Esophagus muscularis mucosa (tissue), 4 donors: ENCODE results near the gene SEZ6L2. TPM values are rescaled to one million over a fixed set of nuclear protein-coding genes. Genes with fewer than 3 reads are reported as not detected.

Source experiments
- DNase-seq: peaks from one replicate; pipeline ENCODE4 v3.0.0-alpha.2; 2017; ENCODE audit errors: extremely low spot score
- H3K27ac ChIP-seq, 4 donors: fragments of 200-600 bp; sonication (generic); replicated peaks in 1 of 4; 1 replicate in 3 of 4; 2 replicates in 1 of 4; pipeline ENCODE4 v1.5.1; 2016 to 2019; ENCODE audit warnings: mild to moderate bottlenecking in 1 of 4
- H3K27me3 ChIP-seq, 4 donors: fragments of 200-600 bp; sonication (generic); one replicate each; pipeline versions ENCODE4 v1.5.1 to v1.6.0; 2016 to 2019
- H3K36me3 ChIP-seq, 4 donors: fragments of 200-600 bp; sonication (generic); one replicate each; pipeline ENCODE4 v1.5.1; 2016 to 2019
- H3K4me1 ChIP-seq, 4 donors: fragments of 200-600 bp; sonication (generic); one replicate each; pipeline ENCODE4 v1.5.1; 2016 to 2019
- H3K4me3 ChIP-seq, 4 donors: fragments of 200-600 bp; sonication (generic); 1 replicate in 2 of 4; 2 replicates in 2 of 4; pipeline ENCODE4 v1.5.1; 2016 to 2019; ENCODE audit warnings: mild to moderate bottlenecking in 4 of 4, moderate library complexity in 1 of 4
- H3K9me3 ChIP-seq, 4 donors: fragments of 200-600 bp; sonication (generic); 1 replicate in 3 of 4; 2 replicates in 1 of 4; pipeline ENCODE4 v1.5.1; 2016 to 2019
- EP300 ChIP-seq: sonication (generic); formaldehyde crosslinking; IDR thresholded peaks from one replicate; pipeline ENCODE4 v1.6.1; 2017; ENCODE audit warnings: antibody characterized with exemption
- POLR2A ChIP-seq: fragments of 450-650 bp; IDR thresholded peaks from one replicate; pipeline ENCODE4 v1.6.1; 2017; ENCODE audit warnings: antibody characterized with exemption, moderate library complexity, mild to moderate bottlenecking, low read depth
- POLR2AphosphoS5 ChIP-seq, 2 donors: sonication (generic); formaldehyde crosslinking; IDR thresholded peaks; one replicate each; pipeline ENCODE4 v1.6.1; 2017; ENCODE audit warnings: antibody characterized with exemption in 2 of 2
- WGBS: methylation state at CpG from one replicate; pipeline ENCODE4 v1.1.5; 2018; 5-methylcytosine and 5-hydroxymethylcytosine counted together
- intact Hi-C: fragments of 100-400 bp; cut with DNase I; formaldehyde crosslinking; loops from one replicate; pipeline ENCODE4 v1.15.1; 2023
- total RNA-seq, 4 donors: library from RNA; depleted of rRNA; stranded (reverse); fragments of >200 nt; gene quantifications; one replicate each; pipeline versions ENCODE4 v1.1.0 to v1.2.1, GENCODE V29; 2016
- TF ChIP-seq, protein P1 (sequence below), 3 experiments: fragments of 200-600 bp in 2 of 3; fragments of 450-650 bp in 1 of 3; sonication (generic) in 2 of 3; IDR thresholded peaks; one replicate each; pipeline ENCODE4 v1.5.1; 2017 to 2019; ENCODE audit warnings: antibody characterized with exemption in 3 of 3, mild to moderate bottlenecking in 2 of 3, moderate library complexity in 1 of 3

Gene SEZ6L2
- total RNA-seq, 4 donors from 2014 or later: 0.84 to 7.9 (median 1.0) TPM

DNA sequence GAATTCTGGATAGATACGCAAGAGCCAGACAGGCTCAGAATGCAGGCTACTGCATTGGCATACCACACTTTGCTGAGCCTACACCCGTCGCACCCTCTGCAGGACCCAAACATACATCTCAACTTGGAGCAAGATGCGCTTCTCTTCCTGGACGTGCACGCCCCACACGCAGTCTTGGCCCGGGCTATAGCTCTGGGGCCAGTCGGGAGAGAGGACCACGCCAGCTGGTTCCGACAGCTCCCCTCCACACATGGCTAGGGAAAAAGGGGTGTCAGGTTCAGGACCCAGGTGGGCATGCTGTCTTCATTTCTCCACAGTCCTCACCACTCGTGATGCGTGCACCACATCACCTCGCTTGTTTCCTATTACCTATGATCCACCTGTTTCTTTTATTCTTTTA is 21.2 kb downstream of the SEZ6L2 start:
- no peak for DNase-seq
- Histone ChIP-seq H3K9me3 (peaks cover 0 to 4% (median 0%) of the 10 kb centered on the region in 4 donors), H3K4me3 (no peak overlapping the region), H3K27ac (no peak overlapping the region), H3K27me3 (peaks cover 0 to 62% (median 23%) of the 10 kb centered on the region in 4 donors), H3K36me3 (no peaks in the 10 kb centered on the region), H3K4me1 (peaks cover 0 to 16% (median 8%) of the 10 kb centered on the region in 4 donors)
- WGBS: 85% methylated on average over 14 of the region's 14 CpGs
- intact Hi-C loops: no loop called here
- TF ChIP-seq, protein P1, sequence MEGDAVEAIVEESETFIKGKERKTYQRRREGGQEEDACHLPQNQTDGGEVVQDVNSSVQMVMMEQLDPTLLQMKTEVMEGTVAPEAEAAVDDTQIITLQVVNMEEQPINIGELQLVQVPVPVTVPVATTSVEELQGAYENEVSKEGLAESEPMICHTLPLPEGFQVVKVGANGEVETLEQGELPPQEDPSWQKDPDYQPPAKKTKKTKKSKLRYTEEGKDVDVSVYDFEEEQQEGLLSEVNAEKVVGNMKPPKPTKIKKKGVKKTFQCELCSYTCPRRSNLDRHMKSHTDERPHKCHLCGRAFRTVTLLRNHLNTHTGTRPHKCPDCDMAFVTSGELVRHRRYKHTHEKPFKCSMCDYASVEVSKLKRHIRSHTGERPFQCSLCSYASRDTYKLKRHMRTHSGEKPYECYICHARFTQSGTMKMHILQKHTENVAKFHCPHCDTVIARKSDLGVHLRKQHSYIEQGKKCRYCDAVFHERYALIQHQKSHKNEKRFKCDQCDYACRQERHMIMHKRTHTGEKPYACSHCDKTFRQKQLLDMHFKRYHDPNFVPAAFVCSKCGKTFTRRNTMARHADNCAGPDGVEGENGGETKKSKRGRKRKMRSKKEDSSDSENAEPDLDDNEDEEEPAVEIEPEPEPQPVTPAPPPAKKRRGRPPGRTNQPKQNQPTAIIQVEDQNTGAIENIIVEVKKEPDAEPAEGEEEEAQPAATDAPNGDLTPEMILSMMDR (IDR thresholded peaks at IDR 0.05): no peak
- TF ChIP-seq POLR2AphosphoS5 (IDR thresholded peaks at IDR 0.05) (no peak), EP300 (no peak), POLR2A (no peak)

DNA sequence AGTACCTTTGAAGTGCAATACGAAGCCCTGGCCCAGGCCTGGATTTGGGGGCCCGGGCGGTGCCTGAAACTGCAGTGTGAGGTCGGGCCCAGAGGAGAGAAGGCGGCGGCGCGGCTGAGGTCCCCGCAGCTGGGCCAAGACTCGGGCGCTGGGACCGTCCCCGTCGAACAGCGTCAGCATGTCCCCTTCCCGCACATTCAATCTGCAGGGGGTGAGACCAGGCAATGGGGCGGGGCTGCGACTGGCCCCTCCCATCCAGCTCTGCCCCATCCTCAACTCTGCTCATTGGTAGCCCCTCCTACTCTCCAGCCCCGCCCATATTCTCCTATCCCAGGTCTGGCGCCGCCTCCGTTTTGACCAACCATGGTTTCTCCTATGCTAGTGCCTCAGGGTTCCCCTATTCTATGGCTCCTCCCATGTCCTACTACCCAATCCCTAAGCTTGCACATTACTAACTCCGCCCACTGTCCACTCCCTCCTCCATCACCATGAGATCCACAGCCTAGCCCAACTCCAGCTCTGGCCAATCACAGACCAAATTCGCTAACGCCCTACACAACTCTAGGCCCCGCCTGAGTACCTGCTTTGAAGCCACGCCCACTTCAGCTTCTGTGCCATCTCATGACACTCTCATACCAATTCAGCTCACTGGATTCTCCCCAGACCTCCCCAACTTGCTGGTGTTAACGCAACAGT is 21.9 kb downstream of the SEZ6L2 start:
- 18% methylated on average over 11 of the region's 28 CpGs for WGBS
- Histone ChIP-seq H3K27me3 (peaks cover 0 to 69% (median 23%) of the 10 kb centered on the region in 4 donors), H3K36me3 (no peaks in the 10 kb centered on the region), H3K9me3 (peaks cover 0 to 4% (median 0%) of the 10 kb centered on the region in 4 donors), H3K4me1 (peaks cover 0 to 16% (median 8%) of the 10 kb centered on the region in 4 donors), H3K27ac (no peak overlapping the region), H3K4me3 (peak overlapping the region in 1 of 4 donors; percentile 31)
- intact Hi-C loops: no loop called here
- DNase-seq: no peak
- TF ChIP-seq POLR2A: no peak
- TF ChIP-seq EP300: no peak
- no peak for TF ChIP-seq POLR2AphosphoS5 (IDR thresholded peaks at IDR 0.05)
- TF ChIP-seq, protein P1 (IDR thresholded peaks at IDR 0.05): no peak

GRCh38 chr16:29876594-29877249 is 22.6 kb downstream of the SEZ6L2 start:
- Histone ChIP-seq H3K9me3 (peaks cover 0 to 4% (median 0%) of the 10 kb centered on the region in 4 donors), H3K4me3 (peak overlapping the region; percentile 9 to 31 (median 21)), H3K4me1 (peaks cover 0 to 16% (median 8%) of the 10 kb centered on the region in 4 donors), H3K36me3 (no peaks in the 10 kb centered on the region), H3K27me3 (peaks cover 0 to 73% (median 23%) of the 10 kb centered on the region in 4 donors), H3K27ac (no peak overlapping the region)
- intact Hi-C loops: no loop called here
- TF ChIP-seq POLR2AphosphoS5 (IDR thresholded peaks at IDR 0.05): no peak
- no peak for DNase-seq
- WGBS: 6% methylated on average over 17 of the region's 45 CpGs

DNA sequence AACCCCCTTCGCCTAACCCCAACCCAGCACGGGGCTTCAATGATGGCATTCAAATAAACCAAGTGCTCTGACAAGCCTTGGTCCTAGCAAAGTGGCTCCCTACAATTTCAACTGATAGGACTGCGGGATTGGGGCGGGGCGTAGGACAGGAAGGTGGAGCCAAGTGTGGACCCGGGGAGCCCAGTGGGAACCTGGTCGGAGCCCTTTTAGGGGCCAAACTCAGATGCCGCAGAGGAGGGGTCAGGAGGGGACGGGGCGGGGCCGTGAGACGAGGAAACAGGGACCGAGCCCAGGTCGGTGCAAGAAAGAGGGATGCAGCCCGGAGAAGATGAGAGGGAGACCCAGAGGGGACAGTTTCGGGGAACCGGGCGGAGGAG is 23.1 kb downstream of the SEZ6L2 start:
- H3K36me3 ChIP-seq: no peaks in the 10 kb centered on the region
- H3K27ac ChIP-seq: no peak overlapping the region
- peaks cover 0 to 4% (median 0%) of the 10 kb centered on the region in 4 donors for H3K9me3 ChIP-seq
- TF ChIP-seq, protein P1 (IDR thresholded peaks at IDR 0.05): no peak
- peaks cover 0 to 16% (median 8%) of the 10 kb centered on the region in 4 donors for H3K4me1 ChIP-seq
- WGBS: 20% methylated on average over 18 of the region's 18 CpGs
- DNase-seq: no peak
- intact Hi-C loops: no loop called here
- peak overlapping the region; percentile 9 to 31 (median 21) for H3K4me3 ChIP-seq
- H3K27me3 ChIP-seq: peaks cover 0 to 73% (median 23%) of the 10 kb centered on the region in 4 donors

- H3K9me3 ChIP-seq: peaks cover 0 to 4% (median 0%) of the 10 kb centered on the region in 4 donors
- no peak for DNase-seq
- no peak overlapping the region for H3K4me3 ChIP-seq
- peaks cover 0 to 68% (median 23%) of the 10 kb centered on the region in 4 donors for H3K27me3 ChIP-seq
- TF ChIP-seq POLR2AphosphoS5 (IDR thresholded peaks at IDR 0.05) (no peak), EP300 (no peak), POLR2A (no peak)
- TF ChIP-seq, protein P1 (IDR thresholded peaks at IDR 0.05): no peak
- H3K36me3 ChIP-seq: no peaks in the 10 kb centered on the region
- peaks cover 0 to 16% (median 8%) of the 10 kb centered on the region in 4 donors for H3K4me1 ChIP-seq
- WGBS: 86% methylated on average over 1 of the region's 6 CpGs
- intact Hi-C loops: no loop called here
- no peak overlapping the region for H3K27ac ChIP-seq
These were observed 24.1 kb downstream of the SEZ6L2 start for GRCh38 chr16:29875206-29875605.
